K562 (cell line): ENCODE data around the gene ALDH18A1. TPM values are rescaled to one million over a fixed set of nuclear protein-coding genes. Genes with fewer than 3 reads are reported as not detected.

Experiments used
- BRD4 ChIP-seq: fragments of 200-600 bp; sonication (generic); IDR thresholded peaks from 2 replicates; pipeline ENCODE4 v1.6.1; 2017; ENCODE audit warnings: inconsistent platforms
- CBX1 ChIP-seq: sonication (generic); IDR thresholded peaks from 2 replicates; pipeline ENCODE4 v1.6.1; 2016; ENCODE audit warnings: antibody characterized with exemption, low read depth, mild to moderate bottlenecking
- DDX20 ChIP-seq: fragments of 450-650 bp; IDR thresholded peaks from 2 replicates; pipeline ENCODE4 v1.6.1; 2016; ENCODE audit warnings: missing genetic modification characterization, low read depth, mild to moderate bottlenecking, missing compliant biosample characterization, moderate library complexity
- E2F1 ChIP-seq: sonication (generic); formaldehyde crosslinking; IDR thresholded peaks from 2 replicates; pipeline ENCODE4 v1.8.1; 2023; ENCODE audit warnings: mild to moderate bottlenecking, missing genetic modification reagents, moderate library complexity
- ETS1 ChIP-seq: conservative IDR thresholded peaks from 2 replicates; pipeline ENCODE4 v1.6.1; 2011; ENCODE audit warnings: low read depth, mild to moderate bottlenecking, low read length; ENCODE audit not compliant: control insufficient read depth
- ETV6 ChIP-seq, 3 experiments: fragments of 150-350 bp in 1 of 3; sonication (generic) in 1 of 3; formaldehyde crosslinking in 1 of 3; IDR thresholded peaks; 2 replicates each; pipeline versions ENCODE4 v1.6.1 to v1.8.0; 2014 to 2022; ENCODE audit warnings: borderline replicate concordance in 2 of 3, low read depth in 2 of 3, antibody characterized with exemption in 1 of 3, low read length in 1 of 3, mild to moderate bottlenecking in 1 of 3, missing genetic modification reagents in 1 of 3
- FOXO4 ChIP-seq: fragments of 450-650 bp; formaldehyde crosslinking; IDR thresholded peaks from 2 replicates; pipeline ENCODE4 v1.4.0; 2020; ENCODE audit warnings: mild to moderate bottlenecking, moderate library complexity
- GTF2B ChIP-seq: IDR thresholded peaks from 2 replicates; pipeline ENCODE4 v1.6.1; 2011; ENCODE audit not compliant: insufficient read length; ENCODE audit errors: extremely low read depth
- HOMEZ ChIP-seq: fragments of 250-450 bp; sonication (Bioruptor Pico); IDR thresholded peaks from 2 replicates; pipeline ENCODE4 v1.4.0; 2020; ENCODE audit warnings: mild to moderate bottlenecking, moderate library complexity
- MAFF ChIP-seq: IDR thresholded peaks from 2 replicates; pipeline ENCODE4 v1.6.1; 2012; ENCODE audit warnings: low read length, improper control_type of control experiment
- MLLT1 ChIP-seq, 2 experiments: fragments of 450-650 bp; IDR thresholded peaks; 2 replicates each; pipeline ENCODE4 v1.6.1; 2016
- RUNX1 ChIP-seq: sonication (generic); IDR thresholded peaks from 2 replicates; pipeline ENCODE4 v1.6.1; 2016; ENCODE audit warnings: antibody characterized with exemption, low read depth
- TCF15 ChIP-seq: fragments of 250-450 bp; sonication (Bioruptor Pico); IDR thresholded peaks from 2 replicates; pipeline ENCODE4 v1.8.0; 2022; ENCODE audit warnings: moderate library complexity, mild to moderate bottlenecking, inconsistent platforms
- ZBTB34 ChIP-seq: fragments of 250-450 bp; sonication (Bioruptor Pico); IDR thresholded peaks from 2 replicates; pipeline ENCODE4 v1.8.0; 2021; ENCODE audit warnings: mild to moderate bottlenecking, moderate library complexity
- ZNF274 ChIP-seq: IDR thresholded peaks from 2 replicates; pipeline ENCODE4 v1.6.1; 2011; ENCODE audit warnings: low read depth, mild to moderate bottlenecking, low read length, moderate library complexity, borderline replicate concordance
- ZNF3 ChIP-seq: fragments of 250-450 bp; sonication (Bioruptor Pico); IDR thresholded peaks from 2 replicates; pipeline ENCODE4 v1.5.0; 2021; ENCODE audit warnings: mild to moderate bottlenecking, moderate library complexity
- polyA plus RNA-seq, 8 experiments: library from polyadenylated mRNA; depleted of rRNA in 4 of 8; stranded (reverse) in 5 of 8; unstranded in 3 of 8; fragments of >200 nt; fragmentation: Nextera tagmentation in 2 of 8; fragmentation: Illumina TruSeq in 1 of 8; extraction: Ambion mirVana in 2 of 8; extraction: Trizol in 1 of 8; gene quantifications; 2 replicates each; pipeline versions ENCODE4 v1.2.1 to v1.2.3, GENCODE V29; 2011 to 2014; ENCODE audit warnings: inconsistent platforms in 1 of 8, missing spikeins in 1 of 8
- total RNA-seq, 7 experiments: library from RNA; depleted of rRNA in 6 of 7; stranded (reverse); fragments of >200 nt in 6 of 7; fragmentation: Illumina TruSeq in 2 of 7; extraction: Trizol in 2 of 7; gene quantifications; 2 replicates each; pipeline versions ENCODE4 v1.2.1 to v1.2.3, GENCODE V29; 2011 to 2021; ENCODE audit warnings: low replicate concordance in 1 of 7

Gene ALDH18A1
- total and polyA plus RNA-seq, 9 of the 15 experiments (the other 6 are each of a cell fraction or from before 2014, with no cell fraction given) = 12.0 to 83.3 (median 43.8) TPM

GRCh38 chr10:95693668-95694534 is 37.4 kb upstream of the ALDH18A1 start, which contains the start of gene TCTN3 (continued):
- TF ChIP-seq ETS1 (no peak), MLLT1 (IDR thresholded peaks at IDR 0.05) (peak in 1 of 2 experiments; percentile 62; a peak in 1 of 4 replicates), CBX1 (no peak), TCF15 (CRISPR knock-in tag) (no peak), RUNX1 (no peak), ETV6 (IDR thresholded peaks at IDR 0.05; ENCODE audit: borderline replicate concordance in 1 of 2, low read depth in 2 of 2, low read length in 1 of 2) (no peak), ETV6 (CRISPR knock-in tag; IDR thresholded peaks at IDR 0.05; ENCODE audit: borderline replicate concordance) (no peak), ZNF3 (CRISPR knock-in tag) (no peak), DDX20 (no peak), HOMEZ (CRISPR knock-in tag) (no peak), BRD4 (no peak), MAFF (no peak), ZBTB34 (CRISPR knock-in tag) (no peak), GTF2B (no peak), ZNF274 (no peak), FOXO4 (no peak), E2F1 (no peak)
